ENCODE data around the gene RASSF5. TPM values are rescaled to one million over a fixed set of nuclear protein-coding genes. Genes with fewer than 3 reads are reported as not detected.

RASSF5 gene
- total RNA-seq, 2 experiments from 2014 or later: 215 to 218 TPM

GRCh38 chr1:206463137-206463536, 44.2 kb upstream of the RASSF5 start:
- peaks cover 53% of the 10 kb centered on the region for H3K4me1 Mint-ChIP-seq (ENCODE audit: low read depth)
- intact Hi-C loops (cut with micrococcal nuclease): no loop called here
- H3K36me3 Mint-ChIP-seq (ENCODE audit: low read depth): peaks cover 1% of the 10 kb centered on the region
- ChIA-PET CTCF (interaction anchor here (1.0 to 7.8 kb wide), 10 partner anchors 7 to 203 kb away, joined by 3 to 112 read pairs (median 7); partner anchors contain the start of gene IKBKE), POLR2A (interaction anchor here (1.0 to 1.3 kb wide), 2 partner anchors 9 to 120 kb away, joined by 3 read pairs; no protein-coding TSS in a partner anchor)
- H3K4me3 Mint-ChIP-seq: no peak overlapping the region
- no peaks in the 10 kb centered on the region for H3K27me3 Mint-ChIP-seq
- H3K9me3 Mint-ChIP-seq: no peaks in the 10 kb centered on the region
- H3K27ac Mint-ChIP-seq: peak overlapping the region; percentile 60
- peak; percentile 40 for ATAC-seq
- no peak for TF ChIP-seq CTCF (IDR thresholded peaks at IDR 0.05)
- peak; percentile 49 for DNase-seq

- peaks cover 61% of the 10 kb centered on the region for H3K4me1 Mint-ChIP-seq (ENCODE audit: low read depth)
- CTCF ChIA-PET: interaction anchor here (1.0 to 7.8 kb wide), 6 partner anchors 12 to 200 kb away, joined by 3 to 112 read pairs (median 12); no protein-coding TSS in a partner anchor
- H3K27me3 Mint-ChIP-seq: no peaks in the 10 kb centered on the region
- DNase-seq (no peak), ATAC-seq (no peak)
- no peak for TF ChIP-seq CTCF (IDR thresholded peaks at IDR 0.05)
- H3K36me3 Mint-ChIP-seq (ENCODE audit: low read depth): peaks cover 1% of the 10 kb centered on the region
- POLR2A ChIA-PET: interaction anchor here (1.0 kb wide), 1 partner anchor 119 kb away, joined by 3 read pairs; no protein-coding TSS in a partner anchor
- H3K4me3 Mint-ChIP-seq: no peak overlapping the region
- intact Hi-C loops (cut with micrococcal nuclease): no loop called here
- peak overlapping the region; percentile 8 for H3K27ac Mint-ChIP-seq
- no peaks in the 10 kb centered on the region for H3K9me3 Mint-ChIP-seq
Observed at GRCh38 chr1:206463911-206464310, 43.4 kb upstream of the RASSF5 start.

GRCh38 chr1:206464456-206464964, 42.8 kb upstream of the RASSF5 start:
- Mint-ChIP-seq H3K27me3 (no peaks in the 10 kb centered on the region), H3K9me3 (no peaks in the 10 kb centered on the region), H3K27ac (peak overlapping the region; percentile 57), H3K36me3 (ENCODE audit: low read depth) (peaks cover 1% of the 10 kb centered on the region), H3K4me1 (ENCODE audit: low read depth) (peaks cover 67% of the 10 kb centered on the region), H3K4me3 (no peak overlapping the region)
- ChIA-PET CTCF (interaction anchor here (1.2 to 7.8 kb wide), 5 partner anchors 15 to 199 kb away, joined by 3 to 112 read pairs (median 5); no protein-coding TSS in a partner anchor), POLR2A (interaction anchor here (1.0 kb wide), 2 partner anchors 23 to 118 kb away, joined by 3 read pairs; no protein-coding TSS in a partner anchor)
- ATAC-seq (no peak), DNase-seq (no peak)
- no peak for TF ChIP-seq CTCF (IDR thresholded peaks at IDR 0.05)
- intact Hi-C loops (cut with micrococcal nuclease): no loop called here

GRCh38 chr1:206465951-206466350, 41.4 kb upstream of the RASSF5 start:
- POLR2A ChIA-PET: interaction anchor here (0.7 kb wide), 1 partner anchor 114 kb away, joined by 3 read pairs; no protein-coding TSS in a partner anchor
- Mint-ChIP-seq H3K36me3 (ENCODE audit: low read depth) (peaks cover 1% of the 10 kb centered on the region), H3K27me3 (no peaks in the 10 kb centered on the region), H3K4me3 (peak overlapping the region; percentile 5), H3K9me3 (no peaks in the 10 kb centered on the region), H3K27ac (peak overlapping the region; percentile 65), H3K4me1 (ENCODE audit: low read depth) (peaks cover 76% of the 10 kb centered on the region)
- DNase-seq (no peak), ATAC-seq (no peak)
- no peak for TF ChIP-seq CTCF (IDR thresholded peaks at IDR 0.05)
- CTCF ChIA-PET: interaction anchor here (1.6 to 7.8 kb wide), 4 partner anchors 14 to 197 kb away, joined by 3 to 112 read pairs (median 6); no protein-coding TSS in a partner anchor
- intact Hi-C loops (cut with micrococcal nuclease): no loop called here

Data from activated CD8-positive, alpha-beta T cell treated with anti-CD3 and anti-CD28 coated beads for 36 hours (primary cell).